Right hindlimb (tissue), 1 donor: Measurements from ENCODE around the gene BCAP29.
"Not testable (repeated sequence)": the region's sequence is repeated elsewhere in the genome, so short reads cannot be mapped to it uniquely, and the experiment has no call there.

Source experiments
- DNase-seq: peaks from one replicate; pipeline ENCODE4 v3.0.0-alpha.2; 2018

Gene BCAP29

GRCh38 chr7:107579885-107580715 lies at the start of gene BCAP29:
BCAP29 (plus strand) TSS chr7:107580246; CDS start chr7:107580773, 527 bp downstream.
- peak; percentile 85 for DNase-seq

DNA sequence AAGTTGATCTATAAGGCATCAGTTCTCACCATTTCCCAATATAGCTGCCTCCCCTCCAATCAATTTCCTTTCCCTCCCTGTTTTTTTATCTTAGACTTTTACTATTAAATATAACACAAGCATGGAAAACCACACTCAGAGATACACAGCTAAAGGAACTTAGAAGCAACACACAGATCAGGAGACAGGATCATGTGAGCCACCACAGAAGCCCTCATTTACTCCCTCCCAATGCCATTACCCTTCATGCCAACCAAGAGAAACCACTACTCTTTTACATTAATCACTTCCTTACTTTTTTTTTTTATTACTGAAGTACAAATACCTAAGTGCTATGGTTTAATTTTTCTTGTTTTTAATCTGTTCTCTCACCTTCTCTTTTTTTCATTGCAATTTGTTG lies 49.3 kb upstream of the BCAP29 start:
- no peak for DNase-seq

DNA sequence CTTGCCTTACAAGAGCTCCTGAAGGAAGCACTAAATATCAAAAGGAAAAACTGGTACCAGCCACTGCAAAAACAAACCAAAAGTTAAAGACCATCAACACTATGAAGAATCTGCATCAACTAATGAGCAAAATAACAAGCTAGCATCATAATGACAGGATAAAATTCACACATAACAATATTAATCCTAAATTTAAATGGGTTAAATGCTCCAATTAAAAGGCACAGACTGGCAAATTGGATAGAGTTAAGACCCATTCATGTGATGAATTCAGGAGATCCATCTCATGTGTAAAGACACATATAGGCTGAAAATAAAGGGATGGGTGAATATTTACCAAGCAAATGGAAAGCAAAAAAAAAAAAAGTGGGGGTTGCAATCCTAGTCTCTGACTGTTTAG lies 45.9 kb upstream of the BCAP29 start:
- DNase-seq = no peak

DNA sequence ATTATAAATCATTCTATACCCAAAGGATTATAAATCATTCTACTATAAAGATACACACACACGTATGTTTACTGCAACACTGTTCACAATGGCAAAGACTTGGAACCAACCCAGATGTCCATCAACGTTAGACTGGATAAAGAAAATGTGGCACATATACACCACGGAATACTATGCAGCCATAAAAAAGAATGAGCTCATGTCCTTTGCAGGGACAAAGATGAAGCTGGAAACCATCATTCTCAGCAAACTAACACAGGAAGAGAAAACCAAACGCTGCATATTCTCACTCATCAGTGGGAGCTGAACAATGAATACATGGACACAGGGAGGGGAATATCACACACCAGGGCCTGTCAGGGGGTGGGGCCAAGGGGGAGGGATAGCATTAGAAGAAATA lies 42.8 kb upstream of the BCAP29 start:
- DNase-seq = not testable (repeated sequence)

GRCh38 chr7:107538001-107538400 lies 42.0 kb upstream of the BCAP29 start:
- DNase-seq = no peak

DNA sequence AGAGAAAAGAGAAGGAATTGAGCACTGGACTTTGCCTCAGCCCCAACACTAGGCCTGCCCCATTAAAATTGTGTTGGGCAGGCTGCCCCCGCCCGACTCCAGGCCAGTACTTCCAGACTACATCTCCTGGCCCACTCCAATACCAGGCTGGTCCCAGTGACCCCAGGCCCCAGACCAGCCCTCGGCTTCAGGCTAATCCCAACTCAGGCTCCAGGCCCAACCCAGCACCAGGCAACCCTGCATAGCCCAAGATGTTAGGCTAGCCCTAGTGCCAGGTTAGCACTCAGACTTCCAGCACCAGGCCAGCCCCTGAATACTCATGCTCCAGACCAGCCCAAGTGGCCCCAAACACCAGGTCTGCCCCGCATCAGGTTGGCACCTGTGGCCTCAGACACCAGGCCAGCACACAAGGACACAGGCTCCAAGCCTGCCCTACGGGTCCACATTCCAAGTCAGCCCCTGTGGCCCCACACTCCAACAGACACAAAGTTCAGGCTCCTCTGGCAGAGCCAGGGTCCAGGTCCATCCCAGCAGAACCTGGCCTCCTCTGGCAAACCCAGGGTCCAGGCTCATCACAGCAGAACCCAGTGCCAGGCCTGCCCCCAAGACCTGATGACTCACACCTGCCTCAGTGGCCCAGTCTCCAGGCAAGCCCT lies 36.6 kb upstream of the BCAP29 start:
- no peak for DNase-seq

DNA sequence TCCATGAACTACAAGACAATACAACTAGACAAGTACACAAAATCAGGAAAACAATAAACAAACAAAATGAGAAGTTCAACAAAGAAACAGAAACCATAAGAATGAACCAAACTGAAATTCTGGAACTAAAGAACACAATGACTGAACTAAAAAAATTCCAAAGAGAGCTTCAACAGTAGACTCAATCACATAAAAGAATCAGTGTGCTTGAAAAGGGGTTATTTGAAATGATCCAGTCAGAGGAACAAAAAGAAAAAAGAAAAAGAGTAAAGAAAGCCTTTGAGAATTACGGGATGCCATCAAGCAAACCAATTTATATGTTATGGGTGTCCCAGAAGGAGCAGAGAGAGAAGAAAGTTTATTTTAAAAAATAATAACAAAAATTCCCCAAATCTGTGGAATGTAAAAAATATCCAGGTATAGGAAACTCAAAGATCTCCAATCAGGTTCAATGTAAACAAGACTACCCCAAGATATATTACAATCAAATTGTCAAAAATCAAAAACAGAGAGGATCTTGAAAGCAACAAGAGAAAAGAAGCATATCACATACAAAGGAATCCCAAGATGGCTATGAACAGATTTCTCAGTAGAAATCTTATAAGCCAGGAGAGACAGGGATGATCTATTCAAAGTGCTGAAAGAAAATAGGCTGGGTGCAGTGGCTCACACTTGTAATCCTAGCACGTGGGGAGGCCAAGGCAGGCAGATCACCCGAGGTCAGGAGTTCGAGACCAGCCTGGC lies 35.0 kb upstream of the BCAP29 start:
- DNase-seq = no peak

DNA sequence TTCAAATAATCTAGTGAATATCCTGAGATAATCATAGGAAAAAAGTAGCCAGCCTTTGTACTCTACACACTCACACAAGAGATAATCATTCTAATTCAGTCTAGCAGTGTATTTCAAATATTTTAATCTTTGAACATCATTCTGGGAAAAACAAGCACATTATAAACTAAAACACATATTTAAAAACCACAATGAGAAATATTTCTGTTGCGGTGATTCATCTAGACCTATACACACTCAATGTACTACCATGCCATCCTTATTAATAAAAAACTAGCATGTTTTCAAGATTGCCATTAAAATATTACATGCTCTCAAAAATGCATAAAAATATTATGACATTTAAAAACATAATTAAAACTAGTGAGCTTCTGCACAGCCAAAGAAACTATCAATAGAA lies 28.1 kb upstream of the BCAP29 start:
- no peak for DNase-seq

GRCh38 chr7:107555893-107556292 lies 24.2 kb upstream of the BCAP29 start:
- DNase-seq = no peak

DNA sequence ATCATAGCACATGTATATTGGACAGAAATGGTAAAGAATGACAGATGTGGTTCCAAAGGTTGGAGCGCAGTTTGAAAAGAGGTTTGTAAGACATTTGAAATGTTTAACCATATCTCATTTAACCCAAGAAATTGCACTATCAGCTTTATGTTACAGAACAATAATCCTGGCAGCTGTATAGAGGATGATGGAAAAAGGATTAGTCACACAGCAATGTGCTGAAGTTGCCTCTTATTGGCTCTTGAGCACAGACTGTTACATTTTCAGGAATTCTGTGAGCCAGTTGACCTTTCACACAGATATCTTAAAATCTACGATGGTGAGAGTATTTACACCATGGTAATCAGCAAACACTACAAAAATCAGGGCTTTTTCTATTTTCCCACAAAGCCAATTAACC lies 20.2 kb upstream of the BCAP29 start:
- DNase-seq = no peak

- no peak for DNase-seq
Observed at GRCh38 chr7:107560898-107561516, 19.0 kb upstream of the BCAP29 start.

DNA sequence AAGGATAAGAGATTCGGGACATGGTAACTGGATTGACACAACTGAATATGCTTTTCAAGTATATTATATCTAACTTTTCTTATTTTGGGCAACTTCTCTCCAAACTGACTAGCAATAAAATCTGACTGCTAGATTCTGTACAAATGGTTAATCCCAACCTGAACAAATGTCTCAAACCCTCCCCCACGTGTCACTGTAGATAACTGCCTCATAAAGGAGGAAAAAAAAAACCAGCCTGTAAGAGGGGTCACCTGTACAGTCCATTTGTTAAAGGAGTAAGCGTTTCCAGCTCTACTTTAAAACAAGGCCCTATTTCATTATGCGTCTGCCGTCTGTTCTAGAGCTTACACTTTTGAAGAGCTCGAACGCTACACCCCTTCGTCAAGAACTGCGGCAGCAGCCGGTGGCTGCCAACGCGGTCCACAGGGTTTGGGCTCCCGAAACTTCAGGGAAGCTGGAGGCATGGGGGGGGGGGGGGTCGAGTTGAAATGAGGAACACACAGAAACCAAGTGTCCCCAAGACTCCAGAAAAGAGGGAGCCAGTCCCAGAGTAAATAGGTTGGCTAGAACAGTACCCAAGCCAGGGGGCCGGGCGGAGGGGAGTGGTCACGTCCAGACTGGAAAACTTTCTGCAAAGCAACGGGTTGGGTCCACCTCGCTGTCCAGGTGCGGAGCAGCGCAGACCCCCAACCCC lies 16.8 kb upstream of the BCAP29 start:
- no peak for DNase-seq

- peak; percentile 91 for DNase-seq
Observed at GRCh38 chr7:107563775-107564552, 16.1 kb upstream of the BCAP29 start, which contains the start of the genes COG5 and DUS4L. COG5 (minus strand) TSS chr7:107563920; CDS start chr7:107563896, 24 bp downstream. DUS4L (plus strand) TSS chr7:107563971; CDS start chr7:107567071, 3,100 bp downstream.

GRCh38 chr7:107564553-107565298 lies 15.3 kb upstream of the BCAP29 start:
- DNase-seq = no peak

GRCh38 chr7:107570298-107570697 lies 9.7 kb upstream of the BCAP29 start:
- no peak for DNase-seq

DNA sequence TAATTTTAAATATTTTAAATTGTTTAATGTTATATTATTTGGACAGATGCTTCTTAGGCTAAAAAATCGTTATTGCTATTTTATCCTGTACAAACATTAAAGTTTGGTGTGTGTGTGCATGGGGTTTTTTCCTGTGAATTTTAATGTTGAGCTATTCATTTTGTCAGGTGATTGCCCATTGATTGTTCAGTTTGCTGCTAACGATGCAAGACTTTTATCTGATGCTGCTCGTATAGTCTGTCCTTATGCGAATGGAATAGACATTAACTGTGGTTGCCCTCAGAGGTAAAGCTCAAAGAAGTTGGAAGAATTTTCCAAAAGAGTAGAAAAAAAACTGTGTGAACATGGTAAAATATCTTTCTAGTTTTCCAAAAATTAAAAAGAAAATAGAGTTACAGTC lies 6.5 kb upstream of the BCAP29 start:
- DNase-seq = no peak

GRCh38 chr7:107579554-107579884 lies 527 bp upstream of the BCAP29 start:
- DNase-seq = no peak

DNA sequence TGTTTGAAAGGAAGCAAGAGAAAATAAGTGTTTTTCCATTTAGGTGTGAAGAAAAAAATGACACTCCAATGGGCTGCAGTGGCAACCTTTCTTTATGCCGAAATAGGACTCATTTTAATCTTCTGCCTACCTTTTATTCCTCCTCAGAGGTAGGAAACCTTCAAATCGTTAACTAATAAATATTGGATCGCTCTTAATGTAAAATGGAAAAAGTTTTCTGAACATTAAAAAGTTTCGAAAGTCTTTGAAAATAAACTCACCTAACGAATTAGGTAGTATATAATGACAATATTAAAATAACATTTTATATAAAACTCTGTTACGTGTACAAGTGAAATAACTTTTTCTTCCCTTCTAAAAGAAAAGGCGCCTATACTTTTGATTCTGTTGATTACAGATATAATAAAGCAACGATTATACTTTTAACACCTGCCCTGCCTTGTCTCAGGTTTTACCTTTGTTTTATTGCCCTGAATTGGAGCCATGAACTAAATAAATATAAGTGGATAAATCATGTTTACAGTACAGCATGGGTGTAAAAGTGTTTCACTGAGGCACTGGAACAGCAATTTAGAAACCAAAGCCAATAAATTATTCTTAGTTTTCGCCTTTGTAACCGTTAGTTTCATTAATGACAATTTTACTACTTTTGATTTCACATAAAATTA lies 804 bp downstream of the BCAP29 start:
- DNase-seq = no peak

DNA sequence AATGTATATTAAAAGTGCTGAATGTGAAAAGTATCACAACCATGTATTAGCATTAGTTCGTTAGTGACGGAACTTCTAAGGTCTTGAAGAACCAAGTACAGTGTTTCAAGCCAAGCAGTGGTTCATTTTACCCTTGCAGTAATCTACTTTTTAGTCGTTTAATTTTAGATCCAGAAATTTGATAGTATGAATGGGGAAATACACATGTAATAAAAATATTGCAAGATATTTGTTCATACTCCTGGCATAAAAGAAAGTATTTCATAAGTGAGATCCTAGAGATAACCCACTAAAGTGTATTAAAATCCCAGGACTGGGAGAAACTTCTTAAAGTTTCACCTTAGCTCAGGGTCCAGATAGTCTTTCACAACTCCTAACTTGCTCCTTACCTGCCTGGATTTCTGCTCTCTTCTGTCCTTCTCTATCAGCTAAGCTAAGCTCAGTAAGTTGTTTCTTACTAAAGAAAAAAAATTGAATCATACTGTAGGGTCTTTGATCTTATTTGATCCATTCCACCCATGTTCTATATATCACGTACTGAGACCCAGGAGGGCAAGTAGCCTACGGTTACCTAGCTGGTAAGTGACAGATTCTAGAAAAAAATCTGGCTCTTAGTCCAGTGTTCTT lies 1.5 kb downstream of the BCAP29 start:
- DNase-seq = no peak

DNA sequence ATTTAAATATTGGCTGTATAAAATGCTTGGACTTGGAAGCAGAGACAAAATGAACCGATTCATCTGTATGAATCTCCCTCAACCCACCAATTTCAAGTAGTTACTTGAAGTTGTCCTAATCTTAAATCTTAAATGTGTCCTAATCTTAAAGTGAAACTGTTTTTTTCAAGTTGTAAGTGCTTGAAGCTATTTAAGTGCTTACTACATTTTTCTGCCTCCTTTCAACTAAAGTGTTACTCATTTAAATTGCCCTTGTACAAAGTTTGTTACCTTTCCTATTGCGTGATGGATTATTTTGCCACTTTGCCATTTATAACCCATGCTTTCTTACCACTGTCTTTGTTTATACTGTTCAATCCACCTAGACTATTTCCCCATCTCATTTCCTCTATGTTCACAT lies 2.8 kb downstream of the BCAP29 start:
- DNase-seq = no peak
